Activated CD8-positive, alpha-beta memory T cell treated with anti-CD3 and anti-CD28 coated beads, Interleukin-2, amount 50 U/mL, for 48 hours (primary cell): ENCODE data around the gene CMPK2.

Source experiments
- DNase-seq: peaks from one replicate; pipeline ENCODE4 v3.0.0-alpha.2; 2020

The CMPK2 gene

DNA sequence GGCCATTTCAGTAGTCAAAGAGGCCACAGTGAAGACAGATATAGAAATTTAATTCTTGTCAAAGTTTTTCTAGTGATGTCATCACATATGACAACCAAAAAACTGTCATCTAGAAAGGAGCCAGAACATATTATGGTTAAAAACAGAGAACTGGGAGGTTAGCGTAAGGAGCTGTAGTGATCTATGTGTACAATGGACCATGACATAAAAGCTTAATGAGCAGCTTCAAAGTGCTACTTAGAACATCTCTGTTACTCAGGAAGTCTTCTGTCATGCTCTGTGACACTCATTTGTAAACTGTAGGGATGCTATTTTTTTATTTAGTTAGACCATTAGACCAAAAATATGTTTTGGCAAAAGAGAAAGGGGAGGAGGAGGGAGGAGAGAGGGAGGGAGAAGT is 57.3 kb downstream of the CMPK2 start:
- DNase-seq = no peak

DNA sequence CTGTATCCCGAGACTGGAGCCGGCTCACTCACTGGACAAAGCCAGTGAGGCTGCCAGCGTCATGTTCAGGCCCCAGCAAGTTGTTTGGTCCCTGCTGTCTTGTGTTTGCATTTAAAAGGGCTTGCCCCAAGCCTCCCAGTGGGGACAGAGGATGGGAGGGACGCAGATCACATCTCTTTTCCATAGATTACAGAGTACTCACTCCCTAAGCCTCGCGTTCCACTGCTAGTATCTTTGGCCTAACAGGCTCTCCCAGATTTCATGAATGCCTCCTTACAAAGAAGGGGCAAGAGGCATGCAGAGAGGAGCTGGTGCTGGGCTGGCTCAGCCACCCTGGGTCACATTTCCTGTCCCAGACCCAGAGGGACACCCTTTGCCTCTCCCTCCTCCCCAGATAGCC is 59.1 kb downstream of the CMPK2 start:
- no peak for DNase-seq

DNA sequence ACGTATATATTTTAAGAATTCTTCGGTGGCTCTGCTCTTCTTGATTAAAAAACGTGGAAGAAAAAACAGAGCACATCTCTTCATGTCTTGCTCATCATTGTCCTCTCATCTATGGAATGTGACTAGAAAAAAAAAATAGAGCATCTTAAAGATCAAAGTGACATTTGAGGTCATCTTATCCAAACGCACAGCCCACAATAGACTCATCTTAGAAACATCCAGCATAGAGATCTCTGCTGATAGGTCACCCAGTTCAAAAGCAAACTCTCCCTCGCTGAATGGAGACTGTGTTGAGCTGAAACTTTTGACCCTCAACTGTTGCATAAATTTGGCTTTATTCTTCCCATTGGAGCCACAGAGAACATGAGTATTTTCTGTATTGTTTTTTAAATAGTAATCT is 65.2 kb downstream of the CMPK2 start:
- no peak for DNase-seq
